Inflammatory macrophage treated with lipopolysaccharide for 1 hour (primary cell): ENCODE data around the gene TET3.

ENCODE experiments used
- DNase-seq, 2 donors: peaks; one replicate each; pipeline ENCODE4 v3.0.0-alpha.2; 2020 to 2022

TET3 gene

GRCh38 chr2:73965053-73965452 lies 19.7 kb upstream of the TET3 start:
- no peak for DNase-seq

- no peak for DNase-seq
Observed at GRCh38 chr2:73968357-73968937, 16.3 kb upstream of the TET3 start.

GRCh38 chr2:73969356-73969755 lies 15.4 kb upstream of the TET3 start:
- DNase-seq, result no peak

GRCh38 chr2:73970141-73970803 lies 14.4 kb upstream of the TET3 start:
- DNase-seq, result no peak

GRCh38 chr2:73970850-73971471 lies 13.7 kb upstream of the TET3 start:
- DNase-seq, result no peak

- no peak for DNase-seq
Observed at GRCh38 chr2:73971722-73972121, 13.0 kb upstream of the TET3 start.

- peak in 1 of 2 donors; percentile 24 for DNase-seq
Observed at GRCh38 chr2:73972846-73973245, 11.9 kb upstream of the TET3 start.

- no peak for DNase-seq
Observed at GRCh38 chr2:73975731-73976130, 9.0 kb upstream of the TET3 start.

GRCh38 chr2:73976803-73977202 lies 7.9 kb upstream of the TET3 start:
- no peak for DNase-seq

GRCh38 chr2:73977466-73977865 lies 7.2 kb upstream of the TET3 start:
- no peak for DNase-seq

GRCh38 chr2:73979021-73979420 lies 5.7 kb upstream of the TET3 start:
- DNase-seq, result no peak

- peak; percentile 71 to 82 for DNase-seq
Observed at GRCh38 chr2:73979686-73980085, 5.0 kb upstream of the TET3 start.

GRCh38 chr2:73980566-73980965 lies 4.1 kb upstream of the TET3 start:
- DNase-seq, result no peak

- DNase-seq, result peak; percentile 56 to 63
Observed at GRCh38 chr2:73981081-73982001, 3.4 kb upstream of the TET3 start.

- no peak for DNase-seq
Observed at GRCh38 chr2:73982140-73982617, 2.5 kb upstream of the TET3 start.

- DNase-seq, result peak; percentile 72 to 87
Observed at GRCh38 chr2:73983322-73984202, 1.1 kb upstream of the TET3 start.

GRCh38 chr2:73984922-73985307 lies 205 bp downstream of the TET3 start:
- DNase-seq, result no peak

GRCh38 chr2:73985308-73986084 lies 786 bp downstream of the TET3 start:
- peak; percentile 86 to 91 for DNase-seq

- DNase-seq, result no peak
Observed at GRCh38 chr2:73986085-73986681, 1.5 kb downstream of the TET3 start.

GRCh38 chr2:73987109-73987947 lies 2.6 kb downstream of the TET3 start:
- DNase-seq, result peak; percentile 41 to 52
